H54 (cell line): ENCODE data around the gene SYNDIG1.
A peak's percentile ranks its signal among the peaks of the same experiment; 100 is the strongest.
"Not testable (repeated sequence)": the region's sequence is repeated elsewhere in the genome, so short reads cannot be mapped to it uniquely, and the experiment has no call there.

Source experiments
- DNase-seq: peaks from one replicate; pipeline ENCODE4 v3.0.0; 2011; ENCODE audit warnings: low spot score, mixed read lengths; ENCODE audit not compliant: insufficient read length
- FAIRE-seq: peaks from 3 replicates; lab custom pipeline; 2011; peaks lifted over from hg19 to GRCh38; lab: Jason Lieb, UNC
- POLR2A ChIP-seq: IDR thresholded peaks from 2 replicates; pipeline ENCODE4 v1.6.1; 2011; ENCODE audit warnings: low read depth, mild to moderate bottlenecking, low read length

Gene SYNDIG1

DNA sequence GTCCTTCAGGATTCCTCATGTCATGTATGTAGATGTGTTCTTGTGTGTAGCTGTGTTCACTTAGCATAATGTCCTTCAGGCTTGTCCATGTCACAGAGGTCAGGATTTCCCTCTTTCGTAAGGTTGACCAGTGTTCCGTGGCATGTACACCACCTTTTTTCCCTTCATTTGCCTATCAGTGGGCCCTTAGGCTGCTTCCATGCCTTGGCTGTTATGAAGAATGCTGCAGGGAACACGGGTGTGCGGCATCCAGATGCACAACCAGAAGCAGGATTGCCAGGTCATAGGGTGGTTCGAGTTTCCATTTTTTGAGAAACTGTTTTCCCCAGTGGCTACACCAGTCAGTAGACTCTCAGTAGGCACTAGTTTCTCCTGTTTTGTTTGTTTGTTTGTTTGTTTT is 29.2 kb downstream of the SYNDIG1 start:
- no peak for DNase-seq
- no peak for TF ChIP-seq POLR2A
- FAIRE-seq: no peak

DNA sequence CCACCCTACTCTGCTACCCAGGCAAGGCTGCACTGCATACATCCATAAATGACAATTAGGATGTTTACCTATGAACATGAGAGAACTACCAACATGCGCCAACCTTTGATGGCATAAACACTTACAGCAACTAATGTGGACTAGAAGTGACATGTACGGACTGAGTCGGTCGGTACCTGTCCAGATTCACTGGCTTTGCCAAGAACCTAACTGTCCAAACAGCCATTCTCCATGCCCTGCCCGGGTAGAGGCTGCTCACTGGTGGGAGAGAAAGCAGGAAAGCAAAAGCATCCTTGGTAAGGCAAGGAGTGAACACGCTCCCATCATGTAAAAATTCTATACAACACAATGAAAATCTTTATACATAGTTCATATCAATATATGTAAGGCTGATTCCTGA is 30.0 kb downstream of the SYNDIG1 start:
- no peak for TF ChIP-seq POLR2A
- DNase-seq (no peak), FAIRE-seq (no peak)

DNA sequence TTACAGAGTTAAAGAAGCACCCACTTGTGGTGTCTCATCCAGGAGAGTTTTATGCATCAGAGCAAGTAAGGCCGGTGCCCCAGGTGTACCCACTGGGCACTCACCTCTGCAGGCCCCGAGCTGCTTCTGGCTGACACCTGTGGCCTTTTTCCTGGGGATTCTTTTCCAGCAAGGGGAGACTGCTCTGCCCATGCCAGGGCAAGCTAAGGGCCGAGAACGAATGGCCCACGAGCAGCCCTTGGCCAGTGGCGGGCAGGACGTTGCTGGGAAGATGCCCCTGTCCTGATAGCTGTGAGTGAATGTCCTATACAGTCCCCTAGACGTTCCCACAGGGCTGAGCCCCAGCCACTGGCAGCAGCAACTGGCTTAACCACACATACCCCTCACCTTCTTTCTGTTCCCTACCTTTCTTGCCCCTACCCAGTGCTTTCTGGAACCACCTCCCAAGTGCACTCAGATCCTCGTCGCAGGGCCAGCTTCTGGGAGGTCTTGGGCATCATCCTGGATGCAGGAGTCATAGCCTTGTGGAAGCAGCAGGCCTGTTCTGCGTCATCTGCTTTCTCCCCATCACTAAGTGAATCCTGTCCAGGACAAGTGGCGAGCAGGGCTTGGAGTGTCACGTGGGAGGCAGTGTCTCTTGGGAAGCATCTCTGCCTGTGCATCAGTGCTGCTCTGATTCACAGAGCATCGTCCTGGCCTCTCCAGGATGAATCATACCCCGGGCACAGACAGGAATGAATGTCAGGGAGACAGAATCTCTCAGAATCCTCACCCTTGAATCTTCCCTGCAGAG is 32.5 kb downstream of the SYNDIG1 start:
- FAIRE-seq (no peak), DNase-seq (peak; percentile 28)
- TF ChIP-seq POLR2A: no peak

DNA sequence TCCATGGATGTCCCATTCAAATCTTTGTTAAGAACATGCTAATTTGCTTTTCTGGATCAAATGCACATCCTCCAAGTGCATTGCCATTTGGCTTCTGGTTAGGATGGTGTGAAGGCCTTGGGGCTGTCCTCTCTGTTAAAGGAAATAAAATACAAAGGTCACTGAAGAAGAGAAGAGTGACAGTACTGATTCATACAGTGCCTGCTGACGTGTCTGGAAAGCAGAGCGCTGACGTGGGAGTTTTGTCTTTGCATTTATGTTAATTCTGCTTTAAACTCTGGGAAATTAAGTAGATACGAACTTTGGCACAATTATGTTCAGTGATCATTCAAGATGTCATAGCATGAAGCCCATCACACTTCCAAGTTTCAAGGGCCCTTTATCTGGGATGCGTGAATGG is 33.2 kb downstream of the SYNDIG1 start:
- FAIRE-seq (no peak), DNase-seq (no peak)
- no peak for TF ChIP-seq POLR2A

DNA sequence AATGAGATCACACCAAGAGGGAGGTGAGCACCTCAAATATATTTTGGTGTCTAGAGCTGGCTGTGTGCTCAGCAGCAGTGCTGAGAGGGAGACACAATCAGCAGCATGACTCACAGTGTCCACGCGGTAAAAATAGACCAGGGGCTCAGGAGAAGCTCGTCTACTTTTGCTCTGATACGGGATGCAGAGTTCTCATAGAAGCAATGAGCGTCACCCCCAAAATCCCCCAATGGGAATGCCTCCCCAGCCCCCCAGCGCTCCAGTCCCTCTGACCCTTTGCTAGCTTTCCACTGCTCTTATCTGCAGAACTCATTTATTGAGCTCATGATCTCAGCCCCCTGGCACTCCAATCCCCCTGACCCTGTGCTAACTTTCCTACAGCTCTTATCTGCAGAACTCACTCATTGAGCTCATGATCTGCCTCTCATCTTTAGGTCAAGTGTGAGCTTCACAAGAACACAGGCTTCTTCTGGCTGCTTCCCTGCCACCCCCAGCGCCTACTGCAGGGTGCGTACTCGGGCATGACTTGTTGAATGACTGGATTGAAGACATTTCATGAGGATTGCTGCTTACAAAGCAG is 34.0 kb downstream of the SYNDIG1 start:
- DNase-seq: no peak
- no peak for TF ChIP-seq POLR2A
- FAIRE-seq: no peak

DNA sequence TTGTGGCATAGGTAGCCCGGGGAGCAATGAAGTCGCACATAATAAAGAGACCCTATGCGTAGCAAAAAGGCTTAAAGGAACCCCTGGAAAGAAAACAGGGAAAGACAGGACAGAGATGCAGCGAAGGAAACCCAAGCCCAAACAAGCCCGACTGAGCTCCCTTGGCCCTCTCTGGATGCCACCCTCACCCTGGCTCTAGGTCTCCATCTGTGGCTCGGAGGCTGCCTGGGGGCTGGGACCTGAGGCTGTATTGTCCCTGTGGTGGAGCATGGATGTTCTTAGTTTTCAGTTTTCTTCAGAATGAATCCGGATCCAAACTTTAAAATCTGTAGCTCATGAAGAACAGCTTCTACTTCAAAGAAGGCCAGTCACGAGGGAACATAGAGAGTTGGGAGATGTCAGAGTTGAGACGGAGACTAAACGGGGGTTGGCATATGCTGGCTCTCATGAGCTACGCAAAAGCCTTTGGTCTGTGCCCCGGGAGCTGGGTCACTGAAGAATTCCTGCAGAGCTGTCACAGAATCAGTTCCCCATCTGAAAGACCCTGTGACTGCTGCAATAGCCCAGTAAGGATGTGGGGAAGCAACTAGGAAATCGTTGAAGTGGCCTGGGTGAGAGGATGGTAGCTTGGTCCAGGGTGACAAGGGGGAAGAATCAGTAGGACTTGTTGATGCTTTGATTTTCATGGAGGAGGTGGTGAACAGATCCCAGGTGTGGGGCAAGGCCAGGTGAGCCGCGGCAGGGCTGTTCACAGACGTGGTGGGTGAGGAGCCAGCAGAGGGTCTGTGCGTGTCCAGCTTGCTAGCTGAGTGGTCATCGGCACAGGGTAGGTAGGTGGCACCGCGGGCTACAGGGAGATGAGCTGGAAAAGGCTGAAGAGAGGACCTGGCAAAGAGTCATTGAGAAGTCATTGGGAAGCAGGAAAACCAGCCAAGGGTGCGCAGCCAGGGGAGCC is 35.2 kb downstream of the SYNDIG1 start:
- no peak for FAIRE-seq
- no peak for DNase-seq
- TF ChIP-seq POLR2A: no peak

DNA sequence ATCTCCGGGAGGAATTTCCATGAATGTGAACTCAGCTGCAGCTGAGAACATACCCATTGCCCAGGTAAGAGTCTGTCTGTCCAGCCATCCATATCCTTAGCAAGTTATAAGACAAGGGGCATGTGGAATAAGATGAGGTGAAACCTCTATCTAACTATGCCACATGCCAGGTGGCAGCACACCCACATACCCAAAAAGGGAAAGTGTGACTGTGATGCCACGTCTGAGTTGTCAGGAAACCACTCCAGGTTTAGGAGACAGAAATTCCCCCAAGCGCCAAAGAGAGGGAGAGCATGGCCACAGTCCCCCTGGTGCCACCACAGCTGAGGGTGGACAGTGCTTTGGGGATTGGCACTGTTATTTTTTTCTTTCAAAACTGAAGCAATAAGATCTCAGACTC is 36.7 kb downstream of the SYNDIG1 start:
- FAIRE-seq (no peak), DNase-seq (no peak)
- no peak for TF ChIP-seq POLR2A

DNA sequence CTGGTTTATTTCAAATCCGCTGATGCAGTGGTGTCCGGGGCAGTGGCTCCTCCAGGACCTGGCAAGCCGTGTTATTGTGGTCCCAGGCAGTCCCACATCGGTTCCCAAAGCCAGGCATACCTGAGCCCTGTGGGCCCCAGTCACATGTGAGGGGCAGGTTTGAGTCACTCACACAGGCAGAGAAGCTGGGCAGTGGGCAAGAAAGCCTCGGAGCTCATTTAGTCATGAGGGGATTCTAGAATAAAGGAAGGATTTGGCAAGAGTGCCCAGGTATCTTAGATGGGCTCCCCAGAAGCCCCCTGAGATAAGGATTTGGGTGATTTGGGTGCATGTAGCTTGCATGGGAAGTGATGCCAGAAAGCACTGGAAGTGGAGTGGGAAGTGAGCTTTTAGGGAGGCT is 37.3 kb downstream of the SYNDIG1 start:
- FAIRE-seq (no peak), DNase-seq (no peak)
- TF ChIP-seq POLR2A: no peak

DNA sequence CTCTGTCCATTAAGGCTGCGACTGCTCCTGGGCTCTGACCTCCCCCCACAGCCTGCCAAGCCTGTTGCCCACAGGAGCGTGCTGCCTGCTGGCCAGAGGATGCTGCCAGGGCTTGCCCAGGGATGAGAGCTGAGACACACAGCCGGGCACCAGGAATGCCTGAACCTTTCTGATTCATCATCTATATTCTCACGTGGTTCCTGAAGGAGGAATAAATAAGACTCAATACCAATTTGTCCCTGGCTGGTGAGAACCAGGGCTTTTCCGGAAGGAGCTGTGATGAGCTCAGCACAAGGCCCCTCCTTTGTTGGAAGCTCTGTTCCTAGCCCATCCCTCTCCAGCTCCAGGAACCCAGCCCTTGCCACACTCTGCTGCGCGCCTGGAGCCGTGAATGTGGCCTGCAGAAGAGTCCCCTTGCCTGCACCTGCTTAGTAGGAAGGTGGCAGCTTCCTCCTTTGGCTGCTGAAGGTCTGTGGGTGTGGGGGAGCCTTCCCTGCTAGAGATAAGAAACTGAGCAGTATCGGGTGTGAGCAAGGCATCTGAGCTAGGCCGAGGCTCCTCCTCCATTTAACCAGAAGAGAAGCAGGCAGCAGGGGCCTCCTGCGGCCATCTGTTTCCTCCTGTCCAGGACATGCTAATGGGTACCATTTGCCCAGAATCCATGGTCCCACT is 37.9 kb downstream of the SYNDIG1 start:
- no peak for TF ChIP-seq POLR2A
- DNase-seq (no peak), FAIRE-seq (no peak)

DNA sequence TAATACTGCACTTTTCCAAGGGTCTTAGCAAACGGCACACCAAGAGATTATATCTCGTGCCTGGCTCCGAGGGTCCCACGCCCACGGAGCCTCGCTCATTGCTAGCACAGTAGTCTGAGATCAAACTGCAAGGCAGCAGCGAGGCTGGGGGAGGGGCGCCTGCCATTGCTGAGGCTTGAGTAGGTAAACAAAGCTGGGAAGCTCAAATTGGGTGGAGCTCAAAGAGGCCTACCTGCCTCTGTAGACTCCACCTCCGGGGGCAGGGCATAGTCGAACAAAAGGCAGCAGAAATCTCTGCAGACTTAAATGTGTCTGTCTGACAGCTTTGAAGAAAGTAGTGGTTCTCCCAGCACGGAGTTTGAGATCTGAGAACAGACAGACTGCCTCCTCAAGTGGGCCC is 43.0 kb downstream of the SYNDIG1 start:
- DNase-seq, FAIRE-seq: not testable (repeated sequence)

DNA sequence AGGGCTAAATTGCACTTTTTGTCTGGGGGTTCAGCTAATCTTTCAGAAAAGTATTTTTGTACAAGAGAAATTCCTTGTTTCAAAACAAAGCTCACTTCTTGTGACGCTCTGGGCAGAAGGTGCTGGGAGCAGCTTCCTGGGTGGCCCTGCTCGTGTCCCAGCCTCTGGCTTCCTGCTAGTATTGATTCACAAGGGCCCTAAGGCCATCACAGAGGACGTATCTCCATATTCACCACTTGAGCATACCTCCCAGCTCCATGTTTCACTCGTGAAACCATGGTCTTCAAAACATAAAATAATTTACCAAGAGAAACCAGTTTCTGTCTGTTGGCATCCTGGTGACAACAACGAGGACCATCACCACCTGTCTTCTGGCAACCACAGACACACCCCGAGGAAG is 49.1 kb downstream of the SYNDIG1 start:
- FAIRE-seq (no peak), DNase-seq (no peak)
- TF ChIP-seq POLR2A: no peak

DNA sequence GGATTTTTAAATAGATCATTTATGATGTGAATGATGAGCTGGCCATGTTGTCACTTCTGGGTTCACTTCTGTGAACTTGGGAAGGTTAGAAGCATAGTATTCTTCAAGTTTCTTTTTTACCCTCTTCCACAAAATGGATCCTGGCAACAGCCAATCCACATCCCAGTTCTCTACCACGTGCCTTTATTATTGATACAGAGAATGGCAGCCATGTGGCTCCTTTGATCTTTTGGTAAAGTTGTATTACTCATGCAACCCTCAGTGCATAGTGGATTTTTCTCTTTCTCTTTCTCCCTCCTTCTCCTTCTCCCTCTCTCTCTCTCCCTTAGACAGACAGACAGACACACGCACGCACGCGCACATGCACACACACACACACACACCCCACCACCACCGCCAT is 50.0 kb downstream of the SYNDIG1 start:
- DNase-seq: no peak
- no peak for TF ChIP-seq POLR2A
- no peak for FAIRE-seq

DNA sequence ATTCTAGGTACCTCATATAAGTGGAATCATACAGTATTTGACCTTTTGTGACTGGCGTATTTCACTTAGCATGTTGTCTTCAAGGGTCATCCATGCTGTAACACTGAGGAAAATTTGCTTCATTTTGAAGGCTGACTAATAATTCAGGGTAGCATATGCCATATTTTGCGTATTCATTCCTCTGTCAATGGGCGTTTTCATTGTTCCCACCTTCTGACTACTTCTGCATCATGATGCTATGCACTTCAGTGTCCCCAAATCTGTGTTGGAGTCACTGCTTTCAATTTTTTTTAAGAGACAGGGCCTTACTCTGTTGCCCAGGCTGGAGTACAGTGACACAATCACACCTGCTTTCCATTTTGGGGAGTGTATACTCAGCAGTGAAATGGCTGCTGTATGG is 51.6 kb downstream of the SYNDIG1 start:
- FAIRE-seq: no peak
- TF ChIP-seq POLR2A: no peak
- no peak for DNase-seq
